PFSK-1 (cell line): ENCODE results near the gene NEDD4L.

Experiments
- FOXP2 ChIP-seq: optimal IDR thresholded peaks from 2 replicates; pipeline ENCODE3; 2011; ENCODE audit warnings: borderline replicate concordance, control low read depth, inconsistent platforms; ENCODE audit not compliant: insufficient read depth; ENCODE audit errors: extremely low read length, extremely low read depth
- POLR2AphosphoS5 ChIP-seq: IDR thresholded peaks from 2 replicates; pipeline ENCODE4 v1.6.1; 2012; ENCODE audit warnings: low read depth, mild to moderate bottlenecking, control low read depth, low read length, moderate library complexity
- REST ChIP-seq, 2 experiments: IDR thresholded peaks; 2 replicates each; pipeline versions ENCODE4 v1.6.1 to v1.8.0; 2011 to 2012; ENCODE audit warnings: low read depth in 2 of 2, low read length in 2 of 2, control low read depth in 1 of 2, inconsistent platforms in 1 of 2, mild to moderate bottlenecking in 1 of 2, moderate library complexity in 1 of 2; ENCODE audit not compliant: insufficient read depth in 1 of 2
- SIN3A ChIP-seq: IDR thresholded peaks from 2 replicates; pipeline ENCODE4 v1.6.1; 2012; ENCODE audit warnings: mild to moderate bottlenecking, low read length, moderate library complexity, borderline replicate concordance; ENCODE audit not compliant: insufficient read depth
- TAF1 ChIP-seq: IDR thresholded peaks from 2 replicates; pipeline ENCODE4 v1.6.1; 2012; ENCODE audit warnings: low read length, control low read depth, borderline replicate concordance; ENCODE audit not compliant: insufficient read depth

The NEDD4L gene

GRCh38 chr18:58280191-58280590 lies 236.2 kb downstream of the NEDD4L start:
- no peak for TF ChIP-seq SIN3A
- no peak for TF ChIP-seq POLR2AphosphoS5
- TF ChIP-seq TAF1 = no peak
- no peak for TF ChIP-seq FOXP2
- no peak for TF ChIP-seq REST (IDR thresholded peaks at IDR 0.05; ENCODE audit: insufficient read depth in 1 of 2, low read depth in 2 of 2, low read length in 2 of 2)

DNA sequence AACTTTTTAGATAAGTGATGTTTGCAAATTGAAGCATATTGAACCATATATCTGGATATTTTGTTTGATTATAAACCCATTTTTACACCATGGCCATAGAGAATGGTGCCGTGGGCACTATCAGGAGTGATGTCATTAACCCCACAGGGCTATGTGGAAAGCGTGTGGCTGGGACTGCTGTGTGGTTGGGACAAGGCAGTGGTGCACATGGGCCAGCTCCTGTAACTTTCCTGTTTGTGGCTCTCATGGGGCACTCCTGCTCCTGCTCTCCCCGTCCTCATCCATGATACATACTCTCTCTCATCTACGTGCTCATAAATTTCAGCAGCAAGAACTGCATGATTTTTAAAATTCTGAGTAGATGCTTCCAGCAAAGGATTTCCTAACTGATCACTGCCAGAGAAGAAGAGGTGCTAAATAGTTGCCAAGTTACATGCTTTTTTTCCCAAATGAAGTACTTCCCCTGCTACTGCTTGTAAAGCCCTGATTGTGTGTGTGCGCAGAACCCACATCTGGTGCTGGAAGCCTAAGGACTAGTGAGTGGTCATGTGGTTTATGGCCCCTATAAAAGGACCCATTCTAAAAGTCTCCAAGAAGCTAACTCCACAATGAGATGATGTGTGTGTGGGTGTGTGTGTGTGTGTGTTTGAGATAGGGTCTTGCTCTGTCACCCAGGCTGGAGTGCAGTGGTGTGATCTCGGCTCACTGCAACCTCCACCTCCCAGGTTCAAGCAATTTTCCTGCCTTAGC lies 240.8 kb downstream of the NEDD4L start:
- TF ChIP-seq REST (IDR thresholded peaks at IDR 0.05; ENCODE audit: insufficient read depth in 1 of 2, low read depth in 2 of 2, low read length in 2 of 2) (no peak), POLR2AphosphoS5 (no peak), TAF1 (no peak), FOXP2 (no peak), SIN3A (no peak)

DNA sequence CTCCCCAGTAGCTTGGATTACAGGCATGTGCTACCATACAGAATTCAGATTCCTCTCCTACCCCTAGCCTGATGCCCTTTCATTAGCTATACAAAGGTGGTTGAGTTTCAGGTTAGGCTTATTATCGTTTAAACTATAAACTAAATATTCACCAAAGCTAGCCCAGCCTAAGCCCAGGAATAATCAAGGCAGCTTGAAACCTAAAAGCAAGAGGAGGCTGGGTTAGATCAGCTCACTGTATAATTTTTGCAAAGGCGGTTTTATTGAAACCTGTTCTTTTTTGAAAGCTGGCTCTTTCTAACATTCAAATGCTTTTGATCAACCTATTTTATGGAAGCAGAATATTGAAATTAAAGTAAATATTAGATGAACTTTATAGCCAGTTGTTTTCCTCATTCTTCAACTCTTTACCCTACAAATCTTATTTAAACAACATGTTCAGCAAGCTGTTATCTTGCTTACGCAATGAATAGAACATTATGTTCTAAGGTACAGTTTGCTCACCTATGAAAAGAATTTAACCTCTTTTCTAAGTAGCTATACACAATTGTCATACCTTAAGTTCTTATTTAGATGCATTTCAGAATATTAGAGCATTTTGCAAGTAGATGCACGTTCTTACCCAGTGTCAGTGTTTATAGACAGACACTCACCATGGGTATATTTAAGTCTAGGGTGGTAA lies 241.6 kb downstream of the NEDD4L start:
- TF ChIP-seq SIN3A = no peak
- TF ChIP-seq POLR2AphosphoS5 = no peak
- TF ChIP-seq TAF1 = no peak
- TF ChIP-seq FOXP2 = no peak
- no peak for TF ChIP-seq REST (IDR thresholded peaks at IDR 0.05; ENCODE audit: insufficient read depth in 1 of 2, low read depth in 2 of 2, low read length in 2 of 2)

DNA sequence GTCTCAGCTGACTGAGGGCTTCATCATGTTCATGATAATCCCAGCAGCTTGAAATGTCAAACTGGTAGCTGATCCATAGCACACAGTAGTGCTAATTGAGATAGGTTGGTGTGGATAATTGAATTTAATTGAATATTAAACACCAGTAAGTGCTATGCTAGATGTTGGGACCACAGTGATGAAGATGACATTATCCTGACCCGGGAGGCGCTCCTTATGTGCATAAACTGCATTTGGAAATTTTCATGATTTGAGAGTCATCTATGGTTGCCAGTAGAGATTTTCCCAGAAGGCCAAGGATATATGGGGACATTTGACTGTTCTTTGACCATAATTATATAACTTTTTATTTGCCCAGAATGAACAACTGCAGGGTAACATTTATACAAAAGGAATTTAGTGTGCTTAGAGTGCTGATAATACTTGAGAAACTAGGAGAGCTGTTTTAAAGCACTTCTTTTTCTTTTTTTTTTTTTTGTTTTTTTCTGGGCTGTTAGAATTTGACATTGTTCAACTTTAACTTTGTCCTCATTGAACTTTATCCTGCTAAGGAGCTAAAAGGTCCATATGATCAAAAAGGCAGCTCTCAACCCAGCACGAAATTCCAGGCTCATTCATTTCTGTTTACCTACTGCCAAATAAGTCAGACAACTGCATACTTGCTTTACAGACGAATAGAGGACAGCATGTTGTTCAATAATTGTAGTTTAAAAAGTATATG lies 242.8 kb downstream of the NEDD4L start:
- TF ChIP-seq POLR2AphosphoS5 (no peak), SIN3A (no peak)

DNA sequence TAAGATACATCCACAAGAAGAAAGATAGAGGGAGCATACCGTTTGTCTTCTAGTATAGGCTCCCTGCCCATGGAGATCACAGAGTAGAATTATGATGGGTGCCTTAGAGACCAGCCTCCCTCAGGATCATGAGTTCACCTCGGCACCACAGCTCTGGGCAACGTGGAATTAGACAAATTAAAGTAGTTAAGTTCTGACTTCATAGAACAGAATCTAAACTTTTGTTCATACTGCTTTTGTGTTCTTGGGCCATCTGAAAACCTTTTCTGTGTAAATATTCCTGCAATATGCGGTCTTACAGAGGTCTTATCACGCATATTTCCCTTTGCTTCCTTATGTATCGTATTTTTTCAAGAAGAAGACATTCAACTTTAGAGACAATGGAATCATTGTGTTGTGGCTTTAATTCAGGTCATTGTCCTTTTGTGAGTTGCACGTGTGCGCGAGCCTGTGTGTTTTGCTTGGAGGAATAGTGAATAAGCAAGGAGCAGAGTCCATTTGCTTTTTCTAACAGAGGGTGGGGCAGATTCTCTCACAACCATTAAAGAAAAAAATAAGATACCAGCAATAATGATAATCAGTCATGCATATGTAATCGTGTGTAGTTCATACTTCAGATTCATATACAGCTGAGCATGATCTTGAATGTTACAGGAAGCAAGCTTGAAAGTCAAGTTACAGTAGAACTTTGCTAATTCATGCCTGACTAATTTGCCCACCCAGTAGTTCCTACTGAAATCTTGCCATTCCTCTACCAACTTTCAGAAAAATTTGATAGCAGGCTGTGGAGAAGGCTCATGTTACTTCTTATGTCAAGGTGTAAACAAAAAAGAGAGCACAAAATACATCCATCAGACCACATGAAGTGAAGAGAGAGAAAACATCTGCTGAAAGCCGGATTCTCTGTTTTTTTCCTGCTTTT lies 243.6 kb downstream of the NEDD4L start:
- TF ChIP-seq POLR2AphosphoS5 (no peak), REST (IDR thresholded peaks at IDR 0.05; ENCODE audit: insufficient read depth in 1 of 2, low read depth in 2 of 2, low read length in 2 of 2) (no peak), SIN3A (no peak), TAF1 (no peak), FOXP2 (no peak)
